Cardiac muscle cell (in vitro differentiated cells and primary cell): ENCODE data around the gene AP1S1. TPM values are rescaled to one million over a fixed set of nuclear protein-coding genes. Genes with fewer than 3 reads are reported as not detected.

ENCODE experiments used
- DNase-seq, 2 donors: peaks; one replicate each; pipeline versions ENCODE4 v3.0.0 to v3.0.0-alpha.2; 2010 to 2017; ENCODE audit warnings: low read depth in 1 of 2, low spot score in 1 of 2
- H3K27ac ChIP-seq: fragments of 200-600 bp; sonication (generic); 2 replicates; pipeline ENCODE4 v1.5.1; 2016
- H3K27me3 ChIP-seq: fragments of 200-600 bp; sonication (generic); 2 replicates; pipeline ENCODE4 v1.6.0; 2016; ENCODE audit warnings: control low read depth
- H3K36me3 ChIP-seq: fragments of 200-600 bp; sonication (generic); 2 replicates; pipeline ENCODE4 v1.5.1; 2016; ENCODE audit warnings: control low read depth
- H3K4me1 ChIP-seq: fragments of 200-600 bp; sonication (generic); 2 replicates; pipeline ENCODE4 v1.8.1; 2017; ENCODE audit warnings: low read depth, mild to moderate bottlenecking, mixed run types
- H3K4me3 ChIP-seq: fragments of 200-600 bp; sonication (generic); 2 replicates; pipeline ENCODE4 v1.5.1; 2016; ENCODE audit warnings: mild to moderate bottlenecking
- H3K9me3 ChIP-seq: fragments of 200-600 bp; sonication (generic); 2 replicates; pipeline ENCODE4 v1.5.1; 2017; ENCODE audit warnings: low read depth, mild to moderate bottlenecking, control low read depth
- polyA plus RNA-seq: library from polyadenylated mRNA; unstranded; fragments of >200 nt; fragmentation: Nextera tagmentation; extraction: Ambion mirVana; gene quantifications from 2 replicates; pipeline ENCODE4 v1.2.1, GENCODE V29; 2016
- total RNA-seq: library from RNA; depleted of rRNA; stranded (reverse); fragments of >200 nt; gene quantifications from 2 replicates; pipeline ENCODE4 v1.2.3, GENCODE V29; 2016
- TF ChIP-seq, protein P1 (sequence below): IDR thresholded peaks from 2 replicates; pipeline ENCODE4 v1.5.1; 2012; ENCODE audit warnings: low read depth, mild to moderate bottlenecking, low read length

The AP1S1 gene
- total and polyA plus RNA-seq, 2 experiments from 2014 or later = 10.1 to 51.5 TPM

- no peaks in the 10 kb centered on the region for H3K36me3 ChIP-seq
Observed at GRCh38 chr7:101140746-101141382, 13.4 kb upstream of the AP1S1 start.

DNA sequence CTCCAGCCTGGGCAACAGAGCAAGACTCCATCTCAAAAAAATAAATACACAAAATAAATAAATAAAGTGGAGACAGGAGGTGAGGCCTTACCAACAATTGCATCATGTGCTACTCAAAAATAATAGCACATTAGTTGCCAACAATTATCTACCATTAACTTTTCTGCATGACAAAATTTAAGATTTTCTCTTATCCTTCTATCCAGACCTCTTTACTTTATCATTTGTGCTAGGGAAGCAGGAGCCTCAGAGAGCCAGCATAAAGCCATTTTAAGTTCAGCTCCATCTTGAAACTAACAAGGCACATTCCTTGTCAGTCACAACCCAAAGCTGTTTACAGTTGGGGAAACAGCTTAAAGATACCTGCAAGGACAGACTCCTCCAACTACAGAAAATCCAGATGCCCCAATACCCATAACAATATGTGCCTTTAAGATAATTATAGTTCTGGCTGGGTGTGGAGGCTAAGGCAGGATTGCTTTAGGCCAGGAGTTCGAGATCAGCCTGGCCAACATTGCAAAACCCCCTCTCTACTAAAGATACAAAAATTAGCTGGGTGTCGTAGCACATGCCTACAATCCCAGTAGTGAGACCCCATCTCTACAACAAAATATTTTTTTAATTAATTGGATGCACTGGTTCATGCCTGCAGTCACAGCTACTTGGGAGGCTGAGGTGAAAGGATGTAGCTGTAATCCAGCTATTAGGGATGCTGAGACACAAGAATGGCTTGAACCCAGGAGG is 2.2 kb upstream of the AP1S1 start:
- no peaks in the 10 kb centered on the region for H3K36me3 ChIP-seq
- no peak overlapping the region for H3K27ac ChIP-seq
- no peaks in the 10 kb centered on the region for H3K9me3 ChIP-seq
- no peaks in the 10 kb centered on the region for H3K27me3 ChIP-seq
- TF ChIP-seq, protein P1, sequence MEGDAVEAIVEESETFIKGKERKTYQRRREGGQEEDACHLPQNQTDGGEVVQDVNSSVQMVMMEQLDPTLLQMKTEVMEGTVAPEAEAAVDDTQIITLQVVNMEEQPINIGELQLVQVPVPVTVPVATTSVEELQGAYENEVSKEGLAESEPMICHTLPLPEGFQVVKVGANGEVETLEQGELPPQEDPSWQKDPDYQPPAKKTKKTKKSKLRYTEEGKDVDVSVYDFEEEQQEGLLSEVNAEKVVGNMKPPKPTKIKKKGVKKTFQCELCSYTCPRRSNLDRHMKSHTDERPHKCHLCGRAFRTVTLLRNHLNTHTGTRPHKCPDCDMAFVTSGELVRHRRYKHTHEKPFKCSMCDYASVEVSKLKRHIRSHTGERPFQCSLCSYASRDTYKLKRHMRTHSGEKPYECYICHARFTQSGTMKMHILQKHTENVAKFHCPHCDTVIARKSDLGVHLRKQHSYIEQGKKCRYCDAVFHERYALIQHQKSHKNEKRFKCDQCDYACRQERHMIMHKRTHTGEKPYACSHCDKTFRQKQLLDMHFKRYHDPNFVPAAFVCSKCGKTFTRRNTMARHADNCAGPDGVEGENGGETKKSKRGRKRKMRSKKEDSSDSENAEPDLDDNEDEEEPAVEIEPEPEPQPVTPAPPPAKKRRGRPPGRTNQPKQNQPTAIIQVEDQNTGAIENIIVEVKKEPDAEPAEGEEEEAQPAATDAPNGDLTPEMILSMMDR = no peak
- H3K4me1 ChIP-seq = no peaks in the 10 kb centered on the region
- no peak for DNase-seq
- no peak overlapping the region for H3K4me3 ChIP-seq

More at GRCh38 chr7:101140746-101141382, 13.4 kb upstream of the AP1S1 start:
- Histone ChIP-seq H3K4me3 (no peak overlapping the region), H3K4me1 (peaks cover 4% of the 10 kb centered on the region), H3K27me3 (peaks cover 8% of the 10 kb centered on the region), H3K27ac (no peak overlapping the region), H3K9me3 (no peaks in the 10 kb centered on the region)
- TF ChIP-seq, protein P1 = no peak
- DNase-seq = no peak

GRCh38 chr7:101154693-101155102 is 422 bp downstream of the AP1S1 start:
- TF ChIP-seq, protein P1 = no peak
- DNase-seq = peak in 1 of 2 donors; percentile 30
- H3K27ac ChIP-seq = no peak overlapping the region

GRCh38 chr7:101155303-101155702 is 1.0 kb downstream of the AP1S1 start:
- no peaks in the 10 kb centered on the region for H3K36me3 ChIP-seq

More at GRCh38 chr7:101154693-101155102, 422 bp downstream of the AP1S1 start:
- no peaks in the 10 kb centered on the region for H3K27me3 ChIP-seq
- H3K4me1 ChIP-seq = no peaks in the 10 kb centered on the region
- H3K4me3 ChIP-seq = peak overlapping the region; percentile 86
- no peaks in the 10 kb centered on the region for H3K9me3 ChIP-seq
- no peaks in the 10 kb centered on the region for H3K36me3 ChIP-seq

GRCh38 chr7:101156277-101156676 is 2.0 kb downstream of the AP1S1 start:
- no peaks in the 10 kb centered on the region for H3K9me3 ChIP-seq
- peaks cover 14% of the 10 kb centered on the region for H3K27me3 ChIP-seq
- no peaks in the 10 kb centered on the region for H3K36me3 ChIP-seq
- DNase-seq = no peak
- TF ChIP-seq, protein P1 = peak; percentile 25
- H3K27ac ChIP-seq = no peak overlapping the region
- H3K4me3 ChIP-seq = no peak overlapping the region
- H3K4me1 ChIP-seq = no peaks in the 10 kb centered on the region

More at GRCh38 chr7:101155303-101155702, 1.0 kb downstream of the AP1S1 start:
- DNase-seq = no peak
- Histone ChIP-seq H3K4me3 (peak overlapping the region; percentile 86), H3K9me3 (no peaks in the 10 kb centered on the region), H3K27ac (no peak overlapping the region), H3K27me3 (peaks cover 4% of the 10 kb centered on the region), H3K4me1 (no peaks in the 10 kb centered on the region)
- TF ChIP-seq, protein P1 = no peak
